Fibroblast of upper back skin (primary cell): ENCODE data around the gene LEUTX.
A peak's percentile ranks its signal among the peaks of the same experiment; 100 is the strongest.
"Not testable (repeated sequence)": the region's sequence is repeated elsewhere in the genome, so short reads cannot be mapped to it uniquely, and the experiment has no call there.

Experiments
- DNase-seq: peaks from one replicate; pipeline ENCODE4 v3.0.0-alpha.2; 2013

Gene LEUTX

GRCh38 chr19:39788244-39788643 is 9.6 kb downstream of the LEUTX start:
- DNase-seq, result no peak

GRCh38 chr19:39792999-39793546 is 14.4 kb downstream of the LEUTX start:
- peak; percentile 75 for DNase-seq

- no peak for DNase-seq
These were observed 16.3 kb downstream of the LEUTX start for GRCh38 chr19:39795001-39795400.

GRCh38 chr19:39796000-39796498 is 17.4 kb downstream of the LEUTX start:
- no peak for DNase-seq

GRCh38 chr19:39797083-39797482 is 18.4 kb downstream of the LEUTX start:
- DNase-seq, result no peak

- no peak for DNase-seq
These were observed 24.3 kb downstream of the LEUTX start for GRCh38 chr19:39802958-39803357.

- no peak for DNase-seq
These were observed 26.4 kb downstream of the LEUTX start for GRCh38 chr19:39805104-39805503.

- DNase-seq, result no peak
These were observed 29.3 kb downstream of the LEUTX start for GRCh38 chr19:39807846-39808364.

GRCh38 chr19:39808688-39809087 is 30.0 kb downstream of the LEUTX start:
- not testable (repeated sequence) for DNase-seq

- DNase-seq, result no peak
These were observed 30.7 kb downstream of the LEUTX start for GRCh38 chr19:39809368-39809767.

GRCh38 chr19:39810424-39810823 is 31.8 kb downstream of the LEUTX start:
- DNase-seq, result no peak

- no peak for DNase-seq
These were observed 32.4 kb downstream of the LEUTX start for GRCh38 chr19:39811064-39811463.

GRCh38 chr19:39813264-39813993 is 34.8 kb downstream of the LEUTX start:
- DNase-seq, result no peak

- not testable (repeated sequence) for DNase-seq
These were observed 35.5 kb downstream of the LEUTX start for GRCh38 chr19:39814111-39814510.

GRCh38 chr19:39814595-39814994 is 35.9 kb downstream of the LEUTX start:
- no peak for DNase-seq

- DNase-seq, result no peak
These were observed 37.8 kb downstream of the LEUTX start for GRCh38 chr19:39816287-39817048.

GRCh38 chr19:39817888-39818561 is 39.4 kb downstream of the LEUTX start:
- DNase-seq, result no peak

- DNase-seq, result no peak
These were observed 40.0 kb downstream of the LEUTX start for GRCh38 chr19:39818626-39819097.

GRCh38 chr19:39819786-39820185 is 41.1 kb downstream of the LEUTX start:
- no peak for DNase-seq

- no peak for DNase-seq
These were observed 42.0 kb downstream of the LEUTX start for GRCh38 chr19:39820696-39821095.

GRCh38 chr19:39823686-39824085 is 45.0 kb downstream of the LEUTX start:
- no peak for DNase-seq

GRCh38 chr19:39824143-39825092 is 45.8 kb downstream of the LEUTX start:
- peak; percentile 90 for DNase-seq
